22Rv1 (cell line): ENCODE data around the gene ATP9A.

Source experiments
- CTCF ChIP-seq: fragments of 450-650 bp; IDR thresholded peaks from 2 replicates; pipeline ENCODE4 v1.5.1; 2017; ENCODE audit warnings: mild to moderate bottlenecking
- ZFX ChIP-seq: fragments of 450-650 bp; IDR thresholded peaks from 2 replicates; pipeline ENCODE4 v1.6.1; 2017; ENCODE audit warnings: antibody characterized with exemption, borderline replicate concordance

- TF ChIP-seq ZFX (no peak), CTCF (no peak)
Observed at GRCh38 chr20:51811042-51811355, 42.8 kb upstream of the ATP9A start.
